HL-60 (cell line): ENCODE measurements around the gene FAM221B.

Experiments
- POLR2AphosphoS5 ChIP-seq: IDR thresholded peaks from 2 replicates; pipeline ENCODE4 v1.6.1; 2012; ENCODE audit warnings: low read depth
- TF ChIP-seq, protein P1 (sequence below): IDR thresholded peaks from one replicate; pipeline ENCODE4 v1.5.1; 2011; ENCODE audit warnings: low read length, control low read depth, inconsistent platforms; ENCODE audit not compliant: insufficient read depth

DNA sequence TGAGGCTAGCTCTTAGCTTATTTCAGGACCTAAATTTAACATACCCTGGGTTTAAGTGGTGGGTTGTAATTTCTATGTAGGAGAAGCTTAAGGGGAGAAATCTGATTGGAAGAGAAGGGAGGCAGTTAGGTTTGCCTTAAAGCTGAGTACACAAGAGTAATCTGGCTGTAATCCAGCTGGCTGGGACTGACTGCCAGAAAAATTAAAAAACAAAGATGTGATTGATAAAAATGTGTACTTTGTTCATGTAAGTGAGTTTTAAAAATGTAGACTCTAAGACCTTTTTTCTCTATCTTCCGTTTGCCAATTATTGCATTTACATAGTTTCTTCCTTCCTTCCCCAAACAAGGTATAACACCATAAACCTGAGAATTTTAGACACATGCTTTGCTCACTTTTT lies 57.0 kb downstream of the FAM221B start:
- TF ChIP-seq, protein P1, sequence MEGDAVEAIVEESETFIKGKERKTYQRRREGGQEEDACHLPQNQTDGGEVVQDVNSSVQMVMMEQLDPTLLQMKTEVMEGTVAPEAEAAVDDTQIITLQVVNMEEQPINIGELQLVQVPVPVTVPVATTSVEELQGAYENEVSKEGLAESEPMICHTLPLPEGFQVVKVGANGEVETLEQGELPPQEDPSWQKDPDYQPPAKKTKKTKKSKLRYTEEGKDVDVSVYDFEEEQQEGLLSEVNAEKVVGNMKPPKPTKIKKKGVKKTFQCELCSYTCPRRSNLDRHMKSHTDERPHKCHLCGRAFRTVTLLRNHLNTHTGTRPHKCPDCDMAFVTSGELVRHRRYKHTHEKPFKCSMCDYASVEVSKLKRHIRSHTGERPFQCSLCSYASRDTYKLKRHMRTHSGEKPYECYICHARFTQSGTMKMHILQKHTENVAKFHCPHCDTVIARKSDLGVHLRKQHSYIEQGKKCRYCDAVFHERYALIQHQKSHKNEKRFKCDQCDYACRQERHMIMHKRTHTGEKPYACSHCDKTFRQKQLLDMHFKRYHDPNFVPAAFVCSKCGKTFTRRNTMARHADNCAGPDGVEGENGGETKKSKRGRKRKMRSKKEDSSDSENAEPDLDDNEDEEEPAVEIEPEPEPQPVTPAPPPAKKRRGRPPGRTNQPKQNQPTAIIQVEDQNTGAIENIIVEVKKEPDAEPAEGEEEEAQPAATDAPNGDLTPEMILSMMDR, result no peak
- TF ChIP-seq POLR2AphosphoS5, result no peak
